Muscle layer of duodenum (tissue), 2 donors: ENCODE data around the gene KCNH8.
"Not testable (repeated sequence)": the region's sequence is repeated elsewhere in the genome, so short reads cannot be mapped to it uniquely, and the experiment has no call there.

Experiments
- H3K27ac ChIP-seq: one replicate; pipeline ENCODE4 v1.7.0; 2013; ENCODE audit warnings: mild to moderate bottlenecking, low read length
- H3K27me3 ChIP-seq: one replicate; pipeline ENCODE4 v1.7.0; 2013; ENCODE audit warnings: low read depth, mild to moderate bottlenecking, control low read depth, low read length
- H3K36me3 ChIP-seq, 2 donors: one replicate each; pipeline ENCODE4 v1.7.0; 2013; ENCODE audit warnings: low read length in 2 of 2, control low read depth in 1 of 2, mild to moderate bottlenecking in 1 of 2; ENCODE audit not compliant: insufficient read depth in 2 of 2, control insufficient read depth in 1 of 2
- H3K4me1 ChIP-seq, 2 donors: one replicate each; pipeline ENCODE4 v1.7.0; 2013; ENCODE audit warnings: low read length in 2 of 2, mild to moderate bottlenecking in 2 of 2, control low read depth in 1 of 2, moderate library complexity in 1 of 2; ENCODE audit not compliant: insufficient read depth in 2 of 2, control insufficient read depth in 1 of 2
- H3K4me3 ChIP-seq, 2 donors: one replicate each; pipeline ENCODE4 v1.7.0; 2013; ENCODE audit warnings: low read length in 2 of 2, low read depth in 1 of 2, mild to moderate bottlenecking in 1 of 2
- H3K9me3 ChIP-seq, 2 donors: one replicate each; pipeline ENCODE4 v1.7.0; 2013; ENCODE audit warnings: low read length in 2 of 2, control low read depth in 1 of 2, mild to moderate bottlenecking in 1 of 2; ENCODE audit not compliant: control insufficient read depth in 1 of 2
- donor health status: healthy.

The KCNH8 gene

DNA sequence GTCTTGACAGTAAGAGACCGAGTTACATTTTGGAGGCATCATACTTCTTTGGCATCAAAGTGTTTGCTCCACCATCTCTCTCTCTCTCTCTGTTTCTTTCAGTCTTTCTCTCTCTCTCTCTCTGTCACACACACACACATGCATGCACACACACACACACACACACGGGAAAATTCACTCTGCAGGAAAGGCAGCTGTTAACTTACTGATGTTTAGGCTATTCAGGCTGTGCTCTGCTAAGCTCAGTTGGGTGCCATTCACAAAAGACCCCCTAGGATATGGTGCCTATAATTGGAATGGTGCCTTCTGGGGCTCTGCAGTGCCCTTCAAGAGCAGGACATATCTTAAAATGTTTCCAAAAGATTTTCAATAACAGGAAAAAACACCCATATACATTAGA is 78.2 kb downstream of the KCNH8 start:
- Histone ChIP-seq H3K4me1 (no peaks in the 10 kb centered on the region), H3K36me3 (no peaks in the 10 kb centered on the region), H3K27ac (no peak overlapping the region), H3K4me3 (no peak overlapping the region), H3K27me3 (no peaks in the 10 kb centered on the region), H3K9me3 (no peaks in the 10 kb centered on the region)

DNA sequence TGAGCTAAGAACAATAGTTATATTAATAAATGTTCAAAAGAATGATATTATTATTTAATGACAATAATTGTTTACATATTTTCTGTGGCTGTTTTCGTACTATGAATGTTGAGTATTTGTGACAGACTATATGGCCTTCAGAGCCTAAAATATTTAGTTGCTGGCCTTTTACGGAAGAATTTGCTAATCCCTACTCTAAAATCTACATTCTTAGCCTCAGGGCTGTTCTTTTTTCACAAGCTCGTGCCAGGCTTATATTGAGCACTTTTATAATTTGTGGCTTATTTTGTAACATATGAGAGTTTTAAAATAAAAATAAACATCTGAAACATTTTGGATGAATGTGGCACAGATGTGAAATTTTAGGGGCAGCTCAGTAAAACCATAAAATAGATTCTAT is 79.9 kb downstream of the KCNH8 start:
- H3K36me3 ChIP-seq: no peaks in the 10 kb centered on the region
- no peaks in the 10 kb centered on the region for H3K9me3 ChIP-seq
- H3K27ac ChIP-seq: no peak overlapping the region
- H3K4me3 ChIP-seq: no peak overlapping the region
- no peaks in the 10 kb centered on the region for H3K4me1 ChIP-seq
- H3K27me3 ChIP-seq: no peaks in the 10 kb centered on the region

DNA sequence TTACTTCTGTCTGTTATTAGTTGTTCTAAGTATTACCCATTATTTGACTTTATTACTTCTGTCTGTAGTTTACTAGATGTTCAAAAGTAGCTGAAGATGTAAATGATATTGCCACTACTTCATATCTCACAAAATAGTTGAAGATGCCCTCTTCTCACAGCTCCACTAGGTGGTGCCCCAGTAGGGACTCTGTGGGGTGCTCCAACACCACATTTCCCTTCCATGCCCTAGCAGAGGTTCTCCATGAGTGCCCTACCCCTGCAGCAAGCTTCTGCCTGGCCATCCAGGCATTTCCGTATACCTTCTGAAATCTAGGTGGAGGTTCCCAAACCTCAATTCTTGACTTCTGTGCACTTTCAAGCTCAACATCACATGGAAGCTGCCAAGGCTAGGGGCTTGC is 80.8 kb downstream of the KCNH8 start:
- H3K4me3 ChIP-seq: no peak overlapping the region
- H3K27ac ChIP-seq: no peak overlapping the region
- no peaks in the 10 kb centered on the region for H3K4me1 ChIP-seq
- H3K9me3 ChIP-seq: no peaks in the 10 kb centered on the region
- H3K36me3 ChIP-seq: no peaks in the 10 kb centered on the region
- no peaks in the 10 kb centered on the region for H3K27me3 ChIP-seq

DNA sequence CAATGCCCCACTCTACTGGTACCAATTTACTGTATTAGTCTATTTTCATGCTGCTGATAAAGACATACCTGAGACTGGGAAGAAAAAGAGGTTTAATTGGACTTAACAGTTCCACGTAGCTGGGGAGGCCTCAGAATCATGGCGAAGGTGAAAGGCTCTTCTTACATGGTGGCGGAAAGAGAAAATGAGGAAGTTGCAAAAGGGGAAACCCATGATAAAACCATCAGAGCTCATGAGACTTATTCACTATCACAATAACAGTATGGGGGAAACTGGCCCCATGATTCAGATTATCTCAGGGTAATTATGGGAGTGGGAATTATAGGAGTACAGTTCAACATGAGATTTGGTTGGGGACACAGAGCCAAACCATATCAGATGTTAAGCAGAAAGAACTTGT is 81.6 kb downstream of the KCNH8 start:
- not testable (repeated sequence) for H3K36me3 ChIP-seq, H3K4me3 ChIP-seq, H3K4me1 ChIP-seq, H3K27me3 ChIP-seq, H3K27ac ChIP-seq, H3K9me3 ChIP-seq

DNA sequence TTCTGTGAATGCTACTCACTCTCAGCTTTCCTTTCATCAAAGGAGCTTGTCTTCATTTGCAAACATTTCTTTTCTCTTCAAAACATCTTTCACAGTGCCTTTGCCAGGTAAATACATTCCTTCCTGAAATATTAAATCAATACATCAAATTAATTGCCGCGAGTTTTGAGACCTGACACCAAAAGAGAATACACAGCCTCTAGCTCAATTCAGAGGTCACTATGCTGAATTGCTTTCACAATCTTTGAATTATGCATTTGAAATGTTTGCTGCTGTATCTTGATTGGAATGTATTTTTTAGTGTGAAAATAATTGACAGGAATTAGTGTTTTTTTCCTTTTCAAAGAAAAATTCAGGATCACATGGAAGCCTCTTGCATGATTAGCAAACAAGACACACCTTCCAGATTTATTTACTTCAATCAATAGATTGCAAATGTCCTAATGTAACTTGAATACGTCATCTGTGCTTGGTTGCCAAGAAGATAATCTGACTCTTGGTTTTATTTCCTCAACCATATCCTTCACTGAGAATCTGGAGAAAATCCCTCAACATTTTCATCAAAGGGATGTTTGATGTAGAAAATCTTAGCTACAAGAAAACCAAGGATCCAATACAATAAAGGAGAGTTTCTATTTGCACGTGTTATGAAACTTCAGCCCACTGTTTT is 83.6 kb downstream of the KCNH8 start:
- Histone ChIP-seq H3K4me3 (no peak overlapping the region), H3K27me3 (no peaks in the 10 kb centered on the region), H3K27ac (no peak overlapping the region), H3K36me3 (no peaks in the 10 kb centered on the region), H3K9me3 (no peaks in the 10 kb centered on the region), H3K4me1 (no peaks in the 10 kb centered on the region)

DNA sequence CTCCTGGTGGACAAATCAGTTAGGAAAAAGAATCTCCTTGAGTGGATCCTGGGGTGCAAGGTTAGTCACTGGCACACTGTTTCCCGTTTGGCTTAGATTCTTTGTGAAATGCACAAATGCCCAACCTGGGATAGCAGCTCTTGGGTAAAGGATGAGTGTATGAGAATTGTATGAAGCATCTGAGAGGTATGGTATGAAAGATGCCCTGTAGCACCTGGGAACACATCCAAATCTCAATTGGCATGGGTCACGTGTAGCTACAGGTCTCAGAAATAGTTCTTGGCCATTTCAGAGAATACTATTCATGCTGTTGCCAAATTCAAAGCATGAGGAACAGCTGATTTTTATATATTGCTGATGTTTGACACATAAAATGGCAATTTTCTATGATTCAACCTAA is 84.3 kb downstream of the KCNH8 start:
- no peaks in the 10 kb centered on the region for H3K9me3 ChIP-seq
- no peak overlapping the region for H3K4me3 ChIP-seq
- H3K27me3 ChIP-seq: no peaks in the 10 kb centered on the region
- H3K27ac ChIP-seq: no peak overlapping the region
- no peaks in the 10 kb centered on the region for H3K36me3 ChIP-seq
- no peaks in the 10 kb centered on the region for H3K4me1 ChIP-seq

DNA sequence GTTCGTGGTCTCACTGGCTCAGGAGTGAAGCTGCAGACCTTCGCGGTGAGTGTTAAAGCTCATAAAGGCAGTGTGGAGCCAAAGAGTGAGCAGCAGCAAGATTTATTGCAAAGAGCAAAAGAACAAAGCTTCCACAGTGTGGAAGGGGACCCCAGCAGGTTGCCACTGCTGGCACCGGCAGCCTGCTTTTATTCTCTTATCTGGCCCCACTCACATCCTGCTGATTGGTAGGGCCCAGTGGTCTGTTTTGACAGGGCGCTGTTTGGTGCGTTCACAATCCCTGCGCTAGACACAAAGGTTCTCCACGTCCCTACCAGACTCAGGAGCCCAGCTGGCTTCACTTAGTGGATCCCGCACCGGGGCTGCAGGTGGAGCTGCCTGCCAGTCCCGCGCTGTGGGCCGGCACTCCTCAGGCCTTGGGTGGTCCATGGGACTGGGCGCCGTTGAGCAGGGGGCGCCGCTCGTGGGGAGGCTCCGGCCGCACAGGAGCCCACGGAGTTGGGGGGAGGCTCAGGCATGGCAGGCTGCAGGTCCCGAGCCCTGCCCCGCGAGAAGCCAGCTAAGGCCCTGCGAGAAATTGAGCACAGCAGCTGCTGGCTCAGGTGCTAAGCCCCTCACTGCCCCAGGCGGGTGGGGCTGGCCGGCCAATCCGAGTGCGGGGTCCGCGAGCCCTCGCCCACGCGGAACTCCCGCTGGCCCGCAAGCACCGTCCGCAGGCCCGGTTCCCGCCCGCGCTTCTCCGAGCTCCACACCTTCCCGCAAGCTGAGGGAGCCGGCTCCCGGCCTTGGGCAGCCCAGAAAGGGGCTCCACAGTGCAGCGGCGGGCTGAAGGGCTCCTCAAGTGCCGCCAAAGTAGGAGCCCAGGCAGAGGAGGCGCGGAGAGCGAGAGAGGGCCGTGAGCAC is 85.8 kb downstream of the KCNH8 start:
- not testable (repeated sequence) for H3K36me3 ChIP-seq, H3K27me3 ChIP-seq, H3K27ac ChIP-seq, H3K4me3 ChIP-seq, H3K9me3 ChIP-seq, H3K4me1 ChIP-seq

DNA sequence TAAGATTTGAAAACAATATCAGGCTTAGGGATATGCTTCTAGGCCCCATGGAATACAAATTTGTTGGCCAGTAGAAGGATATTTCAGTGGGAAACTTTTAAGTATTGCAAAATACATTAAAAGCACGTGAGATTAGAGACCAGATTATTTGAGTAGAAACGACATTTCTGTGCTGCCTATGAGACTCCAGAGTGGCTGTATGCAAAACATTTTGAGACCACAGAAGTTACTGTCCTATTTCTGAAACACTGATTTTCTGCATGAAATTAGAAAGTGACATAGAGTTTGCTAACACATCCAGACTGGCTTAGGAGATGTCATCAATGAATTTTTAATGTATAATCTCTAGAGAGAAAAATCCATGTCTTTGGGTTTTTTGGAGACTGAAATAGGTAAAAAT is 99.8 kb downstream of the KCNH8 start:
- H3K27ac ChIP-seq: no peak overlapping the region
- H3K4me3 ChIP-seq: no peak overlapping the region
- no peaks in the 10 kb centered on the region for H3K27me3 ChIP-seq
- no peaks in the 10 kb centered on the region for H3K36me3 ChIP-seq
- peaks cover 0 to 11% of the 10 kb centered on the region in 2 donors for H3K9me3 ChIP-seq
- no peaks in the 10 kb centered on the region for H3K4me1 ChIP-seq

DNA sequence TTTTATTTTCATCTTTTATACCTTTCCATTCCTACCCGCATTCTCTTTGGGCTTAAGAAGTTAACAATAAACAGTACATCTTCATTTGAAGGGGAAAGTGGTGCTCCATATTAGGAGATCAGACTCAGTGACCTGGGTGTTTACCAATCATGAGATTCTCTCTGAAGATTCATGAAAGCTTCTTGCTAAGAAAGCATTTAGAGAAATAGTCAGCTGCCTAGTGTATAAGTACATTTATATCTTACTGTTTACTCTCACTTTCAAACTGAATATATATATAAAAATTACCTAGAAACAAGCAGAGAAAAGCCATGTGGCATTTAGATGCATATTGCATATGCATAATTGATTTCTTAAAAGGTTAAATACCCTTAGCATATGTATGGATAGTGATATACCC is 100.5 kb downstream of the KCNH8 start:
- peaks cover 0 to 11% of the 10 kb centered on the region in 2 donors for H3K9me3 ChIP-seq
- H3K4me1 ChIP-seq: no peaks in the 10 kb centered on the region
- H3K27me3 ChIP-seq: no peaks in the 10 kb centered on the region
- no peak overlapping the region for H3K4me3 ChIP-seq
- H3K27ac ChIP-seq: no peak overlapping the region
- H3K36me3 ChIP-seq: no peaks in the 10 kb centered on the region

DNA sequence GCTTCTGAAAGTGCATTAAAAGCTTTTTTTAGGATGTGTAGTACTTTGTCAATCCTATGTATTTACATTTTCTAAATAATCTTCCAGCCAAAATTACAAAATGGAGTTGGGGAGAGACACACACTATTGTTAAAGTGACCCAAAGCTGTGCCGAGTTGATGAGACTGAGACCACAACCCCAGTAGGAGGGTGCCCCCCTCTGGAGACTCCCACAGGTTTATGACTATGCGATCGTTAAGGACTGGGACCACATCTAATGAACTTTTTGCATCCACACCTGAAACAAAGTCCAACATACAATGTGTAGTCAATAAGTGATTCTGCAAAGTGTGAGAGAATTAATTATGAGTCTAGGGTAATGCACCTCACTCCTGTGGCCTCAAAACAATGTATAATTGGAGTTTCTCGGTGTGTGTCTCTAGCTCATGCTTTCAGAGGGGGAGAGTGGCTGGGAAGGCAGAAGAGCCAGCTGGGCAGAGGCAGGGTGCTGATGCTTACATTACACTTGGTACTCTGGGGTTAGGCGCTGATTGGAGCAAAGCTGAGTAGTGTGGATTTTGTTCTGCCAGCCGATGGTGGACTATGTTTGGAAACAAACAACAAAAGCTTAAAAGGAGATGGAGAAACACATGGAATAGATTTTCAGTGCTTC is 102.8 kb downstream of the KCNH8 start:
- H3K4me3 ChIP-seq: no peak overlapping the region
- no peaks in the 10 kb centered on the region for H3K36me3 ChIP-seq
- no peaks in the 10 kb centered on the region for H3K27me3 ChIP-seq
- no peak overlapping the region for H3K27ac ChIP-seq
- peaks cover 0 to 10% of the 10 kb centered on the region in 2 donors for H3K9me3 ChIP-seq
- no peaks in the 10 kb centered on the region for H3K4me1 ChIP-seq

DNA sequence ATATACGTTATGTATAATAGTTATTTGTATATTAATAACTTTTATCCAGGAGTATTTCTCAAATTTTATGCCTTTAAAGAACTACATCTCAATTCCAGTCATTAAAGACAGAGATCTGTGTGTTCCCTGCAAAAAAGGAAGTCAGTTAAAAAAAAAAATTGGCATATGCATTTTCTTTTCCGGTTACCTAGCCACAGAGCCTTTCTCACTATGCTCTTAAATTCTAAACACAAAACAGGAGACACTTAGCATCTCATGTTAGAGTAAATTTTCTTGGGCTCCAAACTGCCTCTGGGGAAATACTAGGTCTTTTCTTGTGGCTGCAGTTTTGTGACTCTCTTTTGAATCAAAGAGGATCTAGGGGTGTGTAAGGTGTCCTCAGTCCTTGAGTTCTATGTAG is 105.9 kb downstream of the KCNH8 start:
- Histone ChIP-seq H3K4me1 (no peaks in the 10 kb centered on the region), H3K9me3 (peaks cover 0 to 11% of the 10 kb centered on the region in 2 donors), H3K4me3 (no peak overlapping the region), H3K27me3 (no peaks in the 10 kb centered on the region), H3K36me3 (no peaks in the 10 kb centered on the region), H3K27ac (no peak overlapping the region)
